GM12864 (cell line): ENCODE measurements around the gene XRCC5.
"Not testable (repeated sequence)": the region's sequence is repeated elsewhere in the genome, so short reads cannot be mapped to it uniquely, and the experiment has no call there.

Experiments used
- DNase-seq: peaks from one replicate; pipeline ENCODE4 v3.0.0-alpha.2; 2011; ENCODE audit warnings: low read depth
- H3K4me3 ChIP-seq: 2 replicates; pipeline ENCODE4 v1.5.1; 2011; ENCODE audit warnings: mild to moderate bottlenecking, low read depth, low read length, control low read depth
- TF ChIP-seq, protein P1 (sequence below): IDR thresholded peaks from 2 replicates; pipeline ENCODE4 v1.5.1; 2011; ENCODE audit warnings: low read depth, mild to moderate bottlenecking, moderate library complexity, low read length, control low read depth, inconsistent platforms; ENCODE audit errors: missing control alignments

XRCC5 gene

DNA sequence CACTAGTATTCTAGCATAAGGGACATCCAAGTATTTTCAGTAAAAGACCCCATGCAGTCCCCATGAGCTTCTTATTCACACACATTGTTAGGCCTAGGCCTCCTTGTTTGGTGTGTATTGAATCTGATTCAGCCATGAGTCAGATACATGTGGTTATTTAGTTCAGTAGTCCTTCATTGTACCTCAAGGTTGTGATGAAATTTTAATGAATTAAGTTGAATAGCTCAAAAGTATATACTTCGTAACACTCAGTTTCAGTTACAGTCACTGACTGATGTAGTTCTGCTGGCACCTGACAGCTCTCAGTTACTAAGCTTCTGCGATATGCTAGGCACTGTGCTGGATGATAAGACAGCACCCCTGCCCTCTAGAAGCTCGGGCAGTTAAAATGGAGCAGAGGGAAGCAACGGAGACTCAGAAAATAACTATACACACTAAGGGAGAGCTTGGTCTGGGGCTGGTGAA, 86.4 kb downstream of the XRCC5 start:
- H3K4me3 ChIP-seq = no peak overlapping the region
- DNase-seq = no peak
- TF ChIP-seq, protein P1, sequence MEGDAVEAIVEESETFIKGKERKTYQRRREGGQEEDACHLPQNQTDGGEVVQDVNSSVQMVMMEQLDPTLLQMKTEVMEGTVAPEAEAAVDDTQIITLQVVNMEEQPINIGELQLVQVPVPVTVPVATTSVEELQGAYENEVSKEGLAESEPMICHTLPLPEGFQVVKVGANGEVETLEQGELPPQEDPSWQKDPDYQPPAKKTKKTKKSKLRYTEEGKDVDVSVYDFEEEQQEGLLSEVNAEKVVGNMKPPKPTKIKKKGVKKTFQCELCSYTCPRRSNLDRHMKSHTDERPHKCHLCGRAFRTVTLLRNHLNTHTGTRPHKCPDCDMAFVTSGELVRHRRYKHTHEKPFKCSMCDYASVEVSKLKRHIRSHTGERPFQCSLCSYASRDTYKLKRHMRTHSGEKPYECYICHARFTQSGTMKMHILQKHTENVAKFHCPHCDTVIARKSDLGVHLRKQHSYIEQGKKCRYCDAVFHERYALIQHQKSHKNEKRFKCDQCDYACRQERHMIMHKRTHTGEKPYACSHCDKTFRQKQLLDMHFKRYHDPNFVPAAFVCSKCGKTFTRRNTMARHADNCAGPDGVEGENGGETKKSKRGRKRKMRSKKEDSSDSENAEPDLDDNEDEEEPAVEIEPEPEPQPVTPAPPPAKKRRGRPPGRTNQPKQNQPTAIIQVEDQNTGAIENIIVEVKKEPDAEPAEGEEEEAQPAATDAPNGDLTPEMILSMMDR = no peak

DNA sequence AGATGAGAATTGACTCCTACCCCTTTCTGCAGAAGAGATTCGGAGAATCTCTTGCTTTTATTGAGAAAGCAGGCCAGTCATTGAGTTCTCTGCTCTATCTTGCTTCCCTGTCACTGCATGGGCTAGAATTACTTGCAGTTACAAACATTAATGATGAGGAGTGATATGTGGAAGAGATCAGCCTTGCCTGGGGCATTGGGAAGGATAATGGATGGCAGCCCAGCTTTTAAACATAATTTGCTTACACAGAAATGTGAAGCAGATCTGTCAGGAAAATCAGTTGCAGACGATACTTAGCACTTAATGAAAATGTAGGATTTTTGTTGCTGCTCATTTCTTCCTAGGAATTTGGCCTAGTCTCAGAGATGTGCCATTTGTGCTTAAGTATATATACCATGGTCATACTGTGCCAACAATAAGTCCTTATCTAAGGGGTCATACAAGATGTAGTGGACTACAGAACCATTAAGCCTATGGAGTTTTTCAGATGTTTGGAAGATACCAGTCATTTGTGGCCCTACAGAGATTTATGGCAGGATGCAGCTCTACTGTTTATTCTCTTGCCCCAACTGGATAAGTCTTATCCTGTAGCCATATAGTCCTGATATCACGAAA, 92.7 kb downstream of the XRCC5 start:
- no peak overlapping the region for H3K4me3 ChIP-seq
- TF ChIP-seq, protein P1 = no peak
- DNase-seq = no peak

DNA sequence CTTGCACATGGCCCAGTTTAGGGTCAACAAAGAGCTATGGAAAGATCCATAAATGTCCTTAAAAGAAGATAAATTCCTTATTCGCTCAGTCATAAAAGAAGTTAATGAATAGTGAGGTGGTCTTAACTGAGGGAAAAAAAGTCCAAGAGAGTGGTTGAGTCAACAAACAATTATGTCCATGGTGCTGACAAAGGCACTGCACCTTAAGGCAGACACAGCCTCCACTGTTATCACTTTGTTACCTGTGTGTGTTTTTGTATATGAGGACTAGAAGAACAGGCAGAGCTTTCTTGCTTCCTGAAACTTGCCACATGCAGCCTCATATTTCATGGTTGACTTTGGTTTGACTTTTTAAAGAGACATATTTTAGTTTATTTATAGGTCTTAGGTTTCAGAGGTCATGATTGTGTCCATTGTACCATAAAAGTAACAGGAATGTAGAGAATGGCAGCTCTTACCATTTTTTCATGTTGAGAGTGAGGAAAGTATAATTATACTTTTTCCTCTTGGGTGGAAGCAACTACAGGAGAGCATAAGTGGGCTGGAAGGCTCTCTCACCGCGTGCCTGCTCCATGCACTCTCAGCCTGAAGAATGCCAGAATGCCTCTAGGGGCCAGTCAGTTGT, 93.6 kb downstream of the XRCC5 start:
- TF ChIP-seq, protein P1 = no peak
- DNase-seq = no peak
- no peak overlapping the region for H3K4me3 ChIP-seq

DNA sequence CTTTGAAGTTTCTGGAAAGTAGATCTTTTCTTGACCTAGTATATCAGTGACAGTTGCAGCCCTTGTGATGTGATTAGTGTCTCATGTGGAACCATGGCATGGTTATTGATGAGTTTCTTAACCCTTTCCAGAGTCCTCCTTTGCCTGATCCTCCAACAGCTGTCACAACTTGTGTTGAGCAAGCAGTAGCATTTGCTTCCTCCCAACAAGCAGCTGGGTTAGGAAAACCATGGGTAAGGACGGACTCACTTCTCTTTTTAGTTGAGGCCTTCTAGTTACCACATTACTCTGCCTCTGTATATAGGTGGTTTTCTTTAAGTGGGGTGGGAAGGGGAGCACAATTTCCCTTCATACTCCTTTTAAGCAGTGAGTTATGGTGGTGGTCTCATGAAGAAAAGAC, 96.3 kb downstream of the XRCC5 start:
- DNase-seq = no peak
- TF ChIP-seq, protein P1 = no peak

DNA sequence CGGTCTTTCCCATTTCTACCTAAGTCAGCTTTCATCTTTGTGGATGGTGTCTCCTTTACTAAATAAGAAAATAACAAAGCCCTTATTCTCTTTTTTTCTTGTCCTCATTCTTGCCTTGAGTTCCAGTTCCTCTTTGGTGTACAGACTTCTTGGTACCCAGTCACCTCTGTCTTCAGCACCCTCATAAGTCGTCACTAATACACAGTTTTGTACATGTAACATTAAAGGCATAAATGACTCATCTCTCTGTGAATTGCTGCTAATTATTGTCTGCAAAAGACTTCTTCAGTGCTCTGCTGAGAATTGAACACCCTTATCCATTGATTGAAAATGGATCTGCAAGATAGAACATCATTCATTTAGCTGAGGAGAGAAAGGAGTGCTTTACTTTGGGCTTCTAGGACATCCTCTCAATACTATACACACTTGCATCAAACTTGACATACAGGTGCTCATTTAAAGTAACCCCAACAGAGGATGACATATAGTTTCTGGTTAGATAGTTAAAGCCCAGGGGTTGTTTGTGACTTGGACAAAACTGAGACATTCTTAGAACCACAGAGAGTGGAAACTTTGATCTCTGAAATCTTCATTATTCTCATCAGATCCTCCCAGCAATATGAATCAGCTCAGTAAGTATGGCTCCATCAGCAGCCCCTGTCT, 97.0 kb downstream of the XRCC5 start:
- no peak for DNase-seq
- H3K4me3 ChIP-seq = no peak overlapping the region
- TF ChIP-seq, protein P1 = no peak

More for the DNA sequence above, 96.3 kb downstream of the XRCC5 start:
- H3K4me3 ChIP-seq = no peak overlapping the region

DNA sequence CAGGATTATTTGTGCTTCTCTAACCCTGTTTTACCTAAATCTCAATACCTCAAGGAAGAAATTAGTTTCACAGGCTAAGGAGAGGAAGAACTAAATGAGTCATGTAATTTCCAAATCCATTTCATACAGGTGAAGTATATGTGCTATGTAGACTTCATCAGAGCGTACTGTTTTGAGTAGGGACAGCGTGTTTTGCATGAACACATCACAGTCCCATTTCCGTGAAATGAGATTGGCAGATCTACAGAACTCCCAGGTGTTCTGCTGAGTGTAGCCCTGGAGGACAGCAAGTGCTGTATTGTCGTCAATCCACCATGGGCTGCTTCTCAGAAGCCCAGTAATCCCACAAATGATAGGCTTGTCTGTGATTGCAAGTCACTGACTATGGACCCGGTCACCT, 97.7 kb downstream of the XRCC5 start:
- no peak for DNase-seq
- no peak overlapping the region for H3K4me3 ChIP-seq
- TF ChIP-seq, protein P1 = no peak

DNA sequence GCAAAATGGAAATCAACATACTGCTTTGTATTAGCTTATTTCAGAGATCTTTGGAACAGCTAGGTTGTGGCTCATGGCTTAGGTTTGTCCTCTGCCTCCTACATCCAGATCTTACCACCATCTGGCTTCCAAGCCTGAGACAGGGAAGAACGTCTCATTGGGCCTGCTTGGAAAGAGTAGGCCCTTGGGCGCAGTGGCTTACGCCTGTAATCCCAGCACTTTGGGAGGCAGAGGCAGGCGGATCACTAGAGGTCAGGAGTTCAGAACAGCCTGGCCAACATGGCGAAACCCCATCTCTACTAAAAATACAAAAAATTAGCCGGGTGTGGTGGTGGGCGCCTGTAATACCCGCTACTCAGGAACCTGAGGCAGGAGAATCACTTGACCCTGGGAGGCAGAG, 99.5 kb downstream of the XRCC5 start:
- not testable (repeated sequence) for H3K4me3 ChIP-seq, DNase-seq
